Stomach (tissue), 4 donors: ENCODE results near the gene WNT3A.

Source experiments
- POLR2A ChIP-seq, 4 donors: fragments of 450-650 bp; IDR thresholded peaks; one replicate each; pipeline ENCODE4 v1.6.1; 2016; ENCODE audit warnings: antibody characterized with exemption in 4 of 4, control low read depth in 2 of 4, mild to moderate bottlenecking in 1 of 4, moderate library complexity in 1 of 4
- POLR2AphosphoS5 ChIP-seq, 3 donors: sonication (generic); formaldehyde crosslinking; IDR thresholded peaks; one replicate each; pipeline ENCODE4 v1.6.1; 2016; ENCODE audit warnings: antibody characterized with exemption in 3 of 3
- TF ChIP-seq, protein P1 (sequence below), 7 experiments: fragments of 450-650 bp in 4 of 7; fragments of 200-600 bp in 3 of 7; sonication (generic) in 3 of 7; IDR thresholded peaks; one replicate each; pipeline ENCODE4 v1.5.1; 2016 to 2019; ENCODE audit warnings: antibody characterized with exemption in 7 of 7, control low read depth in 2 of 7, mild to moderate bottlenecking in 1 of 7

GRCh38 chr1:228099331-228099732 is 92.5 kb downstream of the WNT3A start:
- TF ChIP-seq, protein P1, sequence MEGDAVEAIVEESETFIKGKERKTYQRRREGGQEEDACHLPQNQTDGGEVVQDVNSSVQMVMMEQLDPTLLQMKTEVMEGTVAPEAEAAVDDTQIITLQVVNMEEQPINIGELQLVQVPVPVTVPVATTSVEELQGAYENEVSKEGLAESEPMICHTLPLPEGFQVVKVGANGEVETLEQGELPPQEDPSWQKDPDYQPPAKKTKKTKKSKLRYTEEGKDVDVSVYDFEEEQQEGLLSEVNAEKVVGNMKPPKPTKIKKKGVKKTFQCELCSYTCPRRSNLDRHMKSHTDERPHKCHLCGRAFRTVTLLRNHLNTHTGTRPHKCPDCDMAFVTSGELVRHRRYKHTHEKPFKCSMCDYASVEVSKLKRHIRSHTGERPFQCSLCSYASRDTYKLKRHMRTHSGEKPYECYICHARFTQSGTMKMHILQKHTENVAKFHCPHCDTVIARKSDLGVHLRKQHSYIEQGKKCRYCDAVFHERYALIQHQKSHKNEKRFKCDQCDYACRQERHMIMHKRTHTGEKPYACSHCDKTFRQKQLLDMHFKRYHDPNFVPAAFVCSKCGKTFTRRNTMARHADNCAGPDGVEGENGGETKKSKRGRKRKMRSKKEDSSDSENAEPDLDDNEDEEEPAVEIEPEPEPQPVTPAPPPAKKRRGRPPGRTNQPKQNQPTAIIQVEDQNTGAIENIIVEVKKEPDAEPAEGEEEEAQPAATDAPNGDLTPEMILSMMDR (IDR thresholded peaks at IDR 0.05), result no peak
- TF ChIP-seq POLR2AphosphoS5 (IDR thresholded peaks at IDR 0.05), result no peak
- TF ChIP-seq POLR2A (IDR thresholded peaks at IDR 0.05), result no peak
